Neural cell (in vitro differentiated cells): Measurements from ENCODE around the gene GOSR1. TPM values are rescaled to one million over a fixed set of nuclear protein-coding genes. Genes with fewer than 3 reads are reported as not detected.

Experiments
- H2AFZ ChIP-seq: fragments of 200-600, 300-800 bp; sonication (generic), shearing (Covaris generic); 2 replicates; pipeline ENCODE4 v1.6.0; 2014; ENCODE audit warnings: low read depth, mild to moderate bottlenecking, antibody characterized with exemption, low read length, moderate library complexity
- H3F3A ChIP-seq: fragments of 200-600 bp; shearing (Covaris generic); 2 replicates; pipeline ENCODE4 v1.6.1; 2016; ENCODE audit warnings: mild to moderate bottlenecking, moderate library complexity, mixed read lengths, antibody characterized with exemption, low read length; ENCODE audit not compliant: insufficient read depth, poor library complexity, severe bottlenecking
- H3K27ac ChIP-seq: fragments of 200-600, 300-800 bp; sonication (generic), shearing (Covaris generic); 2 replicates; pipeline ENCODE4 v1.5.1; 2014; ENCODE audit warnings: mild to moderate bottlenecking, low read length, moderate library complexity
- H3K27me3 ChIP-seq: fragments of 300-800, 200-600 bp; sonication (generic), shearing (Covaris generic); 2 replicates; pipeline ENCODE4 v1.6.0; 2014; ENCODE audit warnings: mild to moderate bottlenecking, low read depth, low read length, moderate library complexity; ENCODE audit not compliant: insufficient read depth
- H3K36me3 ChIP-seq: fragments of 300-800, 200-600 bp; sonication (generic), shearing (Covaris generic); 2 replicates; pipeline ENCODE4 v1.5.1; 2014; ENCODE audit warnings: mild to moderate bottlenecking, antibody characterized with exemption, low read length, moderate library complexity; ENCODE audit not compliant: insufficient read depth
- H3K4me2 ChIP-seq: fragments of 300-800, 200-600 bp; sonication (generic), shearing (Covaris generic); 2 replicates; pipeline ENCODE4 v1.6.0; 2014; ENCODE audit warnings: mild to moderate bottlenecking, low read length
- H3K4me3 ChIP-seq: fragments of 300-800, 200-600 bp; sonication (generic), shearing (Covaris generic); 2 replicates; pipeline ENCODE4 v1.5.1; 2014; ENCODE audit warnings: mild to moderate bottlenecking, low read length, moderate library complexity
- H3K79me2 ChIP-seq: fragments of 200-600 bp; shearing (Covaris generic); replicated peaks from 2 replicates; pipeline ENCODE4 v1.6.0; 2014; ENCODE audit warnings: mild to moderate bottlenecking, low read length, moderate library complexity; ENCODE audit not compliant: insufficient read depth
- H3K9ac ChIP-seq: fragments of 300-800, 200-600 bp; sonication (generic), shearing (Covaris generic); 2 replicates; pipeline ENCODE4 v1.6.1; 2016; ENCODE audit warnings: mild to moderate bottlenecking, low read length, mixed read lengths
- H3K9me2 ChIP-seq: fragments of 200-600 bp; shearing (Covaris generic); 2 replicates; pipeline ENCODE4 v1.6.1; 2016; ENCODE audit warnings: mild to moderate bottlenecking, low read length, mixed read lengths; ENCODE audit not compliant: insufficient read depth
- H3K9me3 ChIP-seq: fragments of 200-600, 300-800 bp; sonication (generic), shearing (Covaris generic); 2 replicates; pipeline ENCODE4 v1.6.1; 2016; ENCODE audit warnings: mild to moderate bottlenecking, mixed run types, low read length, moderate library complexity, mixed read lengths
- H4K20me1 ChIP-seq: fragments of 200-600 bp; shearing (Covaris generic); 2 replicates; pipeline ENCODE4 v1.6.1; 2016; ENCODE audit warnings: mild to moderate bottlenecking, mixed run types; ENCODE audit not compliant: insufficient read depth
- EP300 ChIP-seq: fragments of 450-650 bp; conservative IDR thresholded peaks from 2 replicates; pipeline ENCODE4 v1.6.1; 2014; ENCODE audit warnings: antibody characterized with exemption, mild to moderate bottlenecking, moderate library complexity; ENCODE audit not compliant: poor library complexity, severe bottlenecking
- EZH2 ChIP-seq: fragments of 200-600, 300-800 bp; shearing (Covaris generic), sonication (generic); IDR thresholded peaks from 2 replicates; pipeline ENCODE4 v1.6.1; 2014; ENCODE audit warnings: antibody characterized with exemption, low read length, borderline replicate concordance, mild to moderate bottlenecking; ENCODE audit not compliant: insufficient read depth, poor library complexity, severe bottlenecking
- MXI1 ChIP-seq: fragments of 450-650 bp; conservative IDR thresholded peaks from 2 replicates; pipeline ENCODE4 v1.6.1; 2014; ENCODE audit warnings: antibody characterized with exemption, mild to moderate bottlenecking; ENCODE audit not compliant: poor library complexity, severe bottlenecking
- POLR2AphosphoS5 ChIP-seq: IDR thresholded peaks from 2 replicates; pipeline ENCODE4 v1.6.1; 2012
- RAD21 ChIP-seq: fragments of 450-650 bp; conservative IDR thresholded peaks from 2 replicates; pipeline ENCODE4 v1.6.1; 2014; ENCODE audit warnings: antibody characterized with exemption, mild to moderate bottlenecking, moderate library complexity
- SMC3 ChIP-seq: fragments of 450-650 bp; conservative IDR thresholded peaks from 2 replicates; pipeline ENCODE4 v1.6.1; 2014; ENCODE audit warnings: antibody characterized with exemption, mild to moderate bottlenecking, moderate library complexity; ENCODE audit not compliant: poor library complexity
- TAF1 ChIP-seq: IDR thresholded peaks from 2 replicates; pipeline ENCODE4 v1.6.1; 2012; ENCODE audit warnings: low read depth
- polyA plus RNA-seq: library from polyadenylated mRNA; depleted of rRNA; stranded (reverse); fragments of >200 nt; gene quantifications from 2 replicates; pipeline ENCODE4 v1.2.3, GENCODE V29; 2014
- TF ChIP-seq, protein P1 (sequence below): fragments of 450-650 bp; IDR thresholded peaks from 2 replicates; pipeline ENCODE4 v1.5.1; 2014; ENCODE audit warnings: antibody characterized with exemption, mild to moderate bottlenecking, moderate library complexity; ENCODE audit not compliant: poor library complexity, severe bottlenecking
- TF ChIP-seq, protein P2 (sequence below): IDR thresholded peaks from 2 replicates; pipeline ENCODE4 v1.6.1; 2012; ENCODE audit warnings: borderline replicate concordance

Gene GOSR1
- polyA plus RNA-seq, 1 donor from 2014 or later: 20.1 TPM

DNA sequence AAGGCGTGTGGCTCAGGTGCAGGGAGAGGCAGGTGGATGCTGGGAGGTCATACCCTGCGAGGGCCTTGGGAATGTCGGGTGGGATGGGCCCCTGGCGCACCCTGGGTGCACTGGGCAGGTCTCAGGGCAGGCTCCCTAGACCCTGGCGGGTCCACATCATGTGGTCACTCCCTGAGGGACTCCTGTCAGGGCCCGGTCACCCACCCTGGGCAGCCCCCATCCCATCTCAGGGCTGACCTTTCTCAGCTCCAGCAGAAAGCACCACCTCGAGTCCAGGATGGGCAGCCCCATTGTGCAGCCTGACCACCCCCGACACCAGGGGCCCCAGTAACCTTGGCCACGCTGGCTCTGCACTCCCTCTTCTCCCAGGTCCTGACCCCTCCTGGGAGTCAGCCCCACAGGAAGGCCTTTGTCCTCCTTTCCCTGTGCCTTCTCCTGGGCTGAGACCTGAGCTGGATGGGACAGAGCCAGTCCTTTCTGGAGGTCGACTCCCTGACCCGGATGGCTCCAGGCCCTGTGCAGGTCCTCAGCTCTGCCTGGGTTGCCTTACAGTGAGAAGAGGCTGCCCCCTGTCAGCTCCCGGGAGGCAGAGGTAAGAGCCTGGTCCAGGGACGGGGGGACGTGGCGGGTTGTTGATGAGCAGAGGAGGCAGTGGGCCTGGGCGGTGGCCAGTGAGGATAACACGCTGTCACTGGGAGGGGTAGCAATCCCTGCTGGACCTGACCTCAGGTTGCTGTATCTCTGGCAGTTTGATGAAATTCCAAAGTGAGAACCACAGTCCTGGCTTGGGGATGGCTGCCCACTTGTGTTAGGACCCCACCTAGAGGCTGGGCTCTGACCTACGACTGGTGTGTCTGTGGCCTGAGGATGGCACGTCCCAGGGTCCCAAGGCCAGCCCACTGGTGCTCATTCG is 77.9 kb downstream of the GOSR1 start:
- no peaks in the 10 kb centered on the region for H3K79me2 ChIP-seq
- H3K9me3 ChIP-seq: no peaks in the 10 kb centered on the region
- H3K27ac ChIP-seq: no peak overlapping the region
- no peak overlapping the region for H3K4me3 ChIP-seq
- no peak overlapping the region for H2AFZ ChIP-seq
- TF ChIP-seq TAF1 (no peak), RAD21 (no peak), EP300 (no peak), EZH2 (no peak), POLR2AphosphoS5 (no peak), MXI1 (no peak), SMC3 (no peak)
- TF ChIP-seq, protein P1, sequence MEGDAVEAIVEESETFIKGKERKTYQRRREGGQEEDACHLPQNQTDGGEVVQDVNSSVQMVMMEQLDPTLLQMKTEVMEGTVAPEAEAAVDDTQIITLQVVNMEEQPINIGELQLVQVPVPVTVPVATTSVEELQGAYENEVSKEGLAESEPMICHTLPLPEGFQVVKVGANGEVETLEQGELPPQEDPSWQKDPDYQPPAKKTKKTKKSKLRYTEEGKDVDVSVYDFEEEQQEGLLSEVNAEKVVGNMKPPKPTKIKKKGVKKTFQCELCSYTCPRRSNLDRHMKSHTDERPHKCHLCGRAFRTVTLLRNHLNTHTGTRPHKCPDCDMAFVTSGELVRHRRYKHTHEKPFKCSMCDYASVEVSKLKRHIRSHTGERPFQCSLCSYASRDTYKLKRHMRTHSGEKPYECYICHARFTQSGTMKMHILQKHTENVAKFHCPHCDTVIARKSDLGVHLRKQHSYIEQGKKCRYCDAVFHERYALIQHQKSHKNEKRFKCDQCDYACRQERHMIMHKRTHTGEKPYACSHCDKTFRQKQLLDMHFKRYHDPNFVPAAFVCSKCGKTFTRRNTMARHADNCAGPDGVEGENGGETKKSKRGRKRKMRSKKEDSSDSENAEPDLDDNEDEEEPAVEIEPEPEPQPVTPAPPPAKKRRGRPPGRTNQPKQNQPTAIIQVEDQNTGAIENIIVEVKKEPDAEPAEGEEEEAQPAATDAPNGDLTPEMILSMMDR: no peak
- TF ChIP-seq, protein P2, sequence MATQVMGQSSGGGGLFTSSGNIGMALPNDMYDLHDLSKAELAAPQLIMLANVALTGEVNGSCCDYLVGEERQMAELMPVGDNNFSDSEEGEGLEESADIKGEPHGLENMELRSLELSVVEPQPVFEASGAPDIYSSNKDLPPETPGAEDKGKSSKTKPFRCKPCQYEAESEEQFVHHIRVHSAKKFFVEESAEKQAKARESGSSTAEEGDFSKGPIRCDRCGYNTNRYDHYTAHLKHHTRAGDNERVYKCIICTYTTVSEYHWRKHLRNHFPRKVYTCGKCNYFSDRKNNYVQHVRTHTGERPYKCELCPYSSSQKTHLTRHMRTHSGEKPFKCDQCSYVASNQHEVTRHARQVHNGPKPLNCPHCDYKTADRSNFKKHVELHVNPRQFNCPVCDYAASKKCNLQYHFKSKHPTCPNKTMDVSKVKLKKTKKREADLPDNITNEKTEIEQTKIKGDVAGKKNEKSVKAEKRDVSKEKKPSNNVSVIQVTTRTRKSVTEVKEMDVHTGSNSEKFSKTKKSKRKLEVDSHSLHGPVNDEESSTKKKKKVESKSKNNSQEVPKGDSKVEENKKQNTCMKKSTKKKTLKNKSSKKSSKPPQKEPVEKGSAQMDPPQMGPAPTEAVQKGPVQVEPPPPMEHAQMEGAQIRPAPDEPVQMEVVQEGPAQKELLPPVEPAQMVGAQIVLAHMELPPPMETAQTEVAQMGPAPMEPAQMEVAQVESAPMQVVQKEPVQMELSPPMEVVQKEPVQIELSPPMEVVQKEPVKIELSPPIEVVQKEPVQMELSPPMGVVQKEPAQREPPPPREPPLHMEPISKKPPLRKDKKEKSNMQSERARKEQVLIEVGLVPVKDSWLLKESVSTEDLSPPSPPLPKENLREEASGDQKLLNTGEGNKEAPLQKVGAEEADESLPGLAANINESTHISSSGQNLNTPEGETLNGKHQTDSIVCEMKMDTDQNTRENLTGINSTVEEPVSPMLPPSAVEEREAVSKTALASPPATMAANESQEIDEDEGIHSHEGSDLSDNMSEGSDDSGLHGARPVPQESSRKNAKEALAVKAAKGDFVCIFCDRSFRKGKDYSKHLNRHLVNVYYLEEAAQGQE: no peak
- H3K9ac ChIP-seq: no peak overlapping the region
- H3F3A ChIP-seq: no peaks in the 10 kb centered on the region
- no peak overlapping the region for H3K4me2 ChIP-seq
- no peaks in the 10 kb centered on the region for H4K20me1 ChIP-seq
- no peaks in the 10 kb centered on the region for H3K9me2 ChIP-seq
- H3K27me3 ChIP-seq: no peaks in the 10 kb centered on the region
- H3K36me3 ChIP-seq: no peaks in the 10 kb centered on the region

DNA sequence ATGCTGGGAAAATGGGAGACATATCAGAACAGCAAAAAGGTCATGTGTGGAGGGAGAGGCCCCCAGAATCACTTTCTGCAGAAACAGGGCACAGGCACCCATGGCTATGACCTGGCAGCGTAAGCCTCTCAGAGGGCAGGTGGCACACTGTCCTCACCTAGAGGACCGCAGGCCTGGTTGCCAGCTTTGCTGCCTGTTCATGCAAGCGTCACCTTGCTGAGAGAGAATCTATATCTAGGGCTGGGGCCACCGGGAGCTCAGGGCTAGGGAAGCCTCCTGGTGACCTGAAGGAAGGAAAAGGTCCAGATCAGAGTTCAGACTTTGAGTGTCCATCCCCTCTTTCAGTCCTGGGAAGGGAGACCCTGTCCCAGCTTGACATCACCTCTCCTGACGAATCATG is 78.7 kb downstream of the GOSR1 start:
- Histone ChIP-seq H3K36me3 (no peaks in the 10 kb centered on the region), H3K9ac (no peak overlapping the region), H3K9me3 (no peaks in the 10 kb centered on the region), H2AFZ (no peak overlapping the region), H4K20me1 (no peaks in the 10 kb centered on the region), H3K4me3 (no peak overlapping the region), H3F3A (no peaks in the 10 kb centered on the region), H3K79me2 (no peaks in the 10 kb centered on the region), H3K4me2 (no peak overlapping the region), H3K27me3 (no peaks in the 10 kb centered on the region), H3K27ac (no peak overlapping the region), H3K9me2 (no peaks in the 10 kb centered on the region)
- TF ChIP-seq POLR2AphosphoS5 (no peak), EP300 (no peak), TAF1 (no peak), EZH2 (no peak), RAD21 (no peak), MXI1 (no peak), SMC3 (no peak)
- TF ChIP-seq, protein P2: no peak
- TF ChIP-seq, protein P1: no peak
